SK-N-SH (cell line): ENCODE measurements around the gene APBB3. TPM values are rescaled to one million over a fixed set of nuclear protein-coding genes. Genes with fewer than 3 reads are reported as not detected.

Experiments used
- CTCF ChIA-PET: fragments of 300-600, 350-600 bp; formaldehyde crosslinking; extraction: SDS; loops from one replicate; lab custom pipeline; 2021; lab: Yijun Ruan, JAX
- POLR2A ChIA-PET: fragments of 350-600 bp; sonication (Branson Sonifier 250); formaldehyde crosslinking; extraction: SDS; loops from one replicate; lab custom pipeline; 2020; ENCODE audit warnings: antibody characterized with exemption, inconsistent platforms; lab: Yijun Ruan, JAX
- DNase-seq: peaks from one replicate; pipeline ENCODE4 v3.0.0; 2012
- H2AFZ ChIP-seq: fragments of 200-600 bp; sonication (generic); 2 replicates; pipeline ENCODE4 v1.8.1; 2016; ENCODE audit warnings: antibody characterized with exemption, mild to moderate bottlenecking, low read depth
- H3F3A ChIP-seq: fragments of 200-600 bp; sonication (generic); replicated peaks from 2 replicates; pipeline ENCODE3; 2016; ENCODE audit warnings: antibody characterized with exemption, mild to moderate bottlenecking; ENCODE audit not compliant: insufficient read depth
- H3K27ac ChIP-seq, 2 experiments: fragments of 200-500 bp in 1 of 2; fragments of 200-600 bp in 1 of 2; sonication (Bioruptor generic) in 1 of 2; sonication (generic), shearing (Covaris generic) in 1 of 2; 2 replicates each; pipeline versions ENCODE4 v1.5.1 to v1.6.1; 2014 to 2016; ENCODE audit warnings: low read depth in 2 of 2, inconsistent platforms in 1 of 2, low read length in 1 of 2, mild to moderate bottlenecking in 1 of 2, mixed read lengths in 1 of 2
- H3K27me3 ChIP-seq: fragments of 200-600 bp; sonication (generic), shearing (Covaris generic); 2 replicates; pipeline ENCODE4 v1.6.1; 2016; ENCODE audit warnings: mixed run types; ENCODE audit not compliant: insufficient read depth
- H3K36me3 ChIP-seq, 2 experiments: fragments of 200-500 bp in 1 of 2; fragments of 200-600 bp in 1 of 2; sonication (Bioruptor generic) in 1 of 2; sonication (generic) in 1 of 2; replicated peaks in 1 of 2; 2 replicates each; pipeline versions ENCODE3 to v1.5.1; 2014 to 2016; ENCODE audit warnings: low read length in 1 of 2, mild to moderate bottlenecking in 1 of 2; ENCODE audit not compliant: insufficient read depth in 2 of 2, control insufficient read depth in 1 of 2
- H3K4me1 ChIP-seq, 2 experiments: fragments of 200-500 bp in 1 of 2; fragments of 200-600 bp in 1 of 2; sonication (Bioruptor generic) in 1 of 2; sonication (generic), shearing (Covaris generic) in 1 of 2; 2 replicates each; pipeline versions ENCODE4 v1.5.1 to v1.6.1; 2014 to 2016; ENCODE audit warnings: low read depth in 1 of 2, low read length in 1 of 2, mixed run types in 1 of 2; ENCODE audit not compliant: insufficient read depth in 2 of 2, control insufficient read depth in 1 of 2
- H3K4me2 ChIP-seq: fragments of 200-600 bp; sonication (generic), shearing (Covaris generic); 2 replicates; pipeline ENCODE4 v1.6.1; 2017; ENCODE audit warnings: mixed run types
- H3K4me3 ChIP-seq, 2 experiments: fragments of 200-500 bp in 1 of 2; fragments of 200-600 bp in 1 of 2; sonication (Bioruptor generic) in 1 of 2; sonication (generic), shearing (Covaris generic) in 1 of 2; 2 replicates each; pipeline versions ENCODE4 v1.5.1 to v1.8.1; 2014 to 2016; ENCODE audit warnings: low read depth in 2 of 2, inconsistent platforms in 1 of 2, low read length in 1 of 2, mild to moderate bottlenecking in 1 of 2, mixed read lengths in 1 of 2, moderate library complexity in 1 of 2
- H3K79me2 ChIP-seq: fragments of 200-600 bp; sonication (generic); 2 replicates; pipeline ENCODE4 v1.8.1; 2017; ENCODE audit warnings: mild to moderate bottlenecking; ENCODE audit not compliant: insufficient read depth
- H3K9ac ChIP-seq: fragments of 200-600 bp; sonication (generic); 2 replicates; pipeline ENCODE4 v1.6.1; 2017; ENCODE audit warnings: mixed run types
- H3K9me2 ChIP-seq: fragments of 200-600 bp; sonication (generic); 2 replicates; pipeline ENCODE4 v1.6.1; 2017; ENCODE audit warnings: mixed run types
- H3K9me3 ChIP-seq: fragments of 200-600 bp; sonication (generic); 2 replicates; pipeline ENCODE4 v1.6.1; 2017; ENCODE audit warnings: mixed run types, mild to moderate bottlenecking, moderate library complexity
- H4K20me1 ChIP-seq: fragments of 200-600 bp; sonication (generic); 2 replicates; pipeline ENCODE4 v1.6.1; 2017; ENCODE audit warnings: mild to moderate bottlenecking, mixed run types; ENCODE audit not compliant: insufficient read depth
- EP300 ChIP-seq, 2 experiments: IDR thresholded peaks; 2 replicates each; pipeline versions ENCODE4 v1.4.0 to v1.6.1; 2012; ENCODE audit warnings: borderline replicate concordance in 1 of 2, low read depth in 1 of 2, low read length in 1 of 2
- FOSL2 ChIP-seq: IDR thresholded peaks from 2 replicates; pipeline ENCODE4 v1.4.0; 2012; ENCODE audit warnings: low read depth, mild to moderate bottlenecking, moderate library complexity, borderline replicate concordance
- FOXJ3 ChIP-seq: sonication (generic); formaldehyde crosslinking; IDR thresholded peaks from 2 replicates; pipeline ENCODE4 v1.5.1; 2020; ENCODE audit warnings: mild to moderate bottlenecking, missing genetic modification reagents
- GABPA ChIP-seq: IDR thresholded peaks from 2 replicates; pipeline ENCODE4 v1.4.0; 2012; ENCODE audit warnings: low read depth, mild to moderate bottlenecking
- JUND ChIP-seq: IDR thresholded peaks from 2 replicates; pipeline ENCODE4 v1.4.0; 2012
- NFIC ChIP-seq: IDR thresholded peaks from 2 replicates; pipeline ENCODE4 v1.4.0; 2012; ENCODE audit warnings: borderline replicate concordance
- RAD21 ChIP-seq: IDR thresholded peaks from 2 replicates; pipeline ENCODE4 v1.6.1; 2012; ENCODE audit warnings: mild to moderate bottlenecking, low read length
- SIN3A ChIP-seq: IDR thresholded peaks from 2 replicates; pipeline ENCODE4 v1.6.1; 2012; ENCODE audit warnings: low read depth, mild to moderate bottlenecking, low read length, moderate library complexity, borderline replicate concordance
- SMC3 ChIP-seq: IDR thresholded peaks from 2 replicates; pipeline ENCODE4 v1.6.1; 2012; ENCODE audit warnings: low read depth, low read length, improper control_type of control experiment
- WGBS: methylation state at CpG from one replicate; pipeline ENCODE4 v1.1.6; 2017; ENCODE audit warnings: low lambda C conversion rate; 5-methylcytosine and 5-hydroxymethylcytosine counted together
- polyA plus RNA-seq, 3 experiments: library from polyadenylated mRNA; depleted of rRNA; stranded (reverse); fragments of >200 nt; gene quantifications; 2 replicates each; pipeline ENCODE4 v1.2.3, GENCODE V29; 2012
- TF ChIP-seq, protein P1 (sequence below): IDR thresholded peaks from 2 replicates; pipeline ENCODE4 v1.6.1; 2012; ENCODE audit warnings: mild to moderate bottlenecking, low read depth, low read length, moderate library complexity
- TF ChIP-seq, protein P2 (sequence below): IDR thresholded peaks from 2 replicates; pipeline ENCODE4 v1.4.0; 2012; ENCODE audit warnings: low read depth, borderline replicate concordance

APBB3 gene
- polyA plus RNA-seq, 1 of the 3 experiments (the other 2 are of a cell fraction): 36.0 TPM

DNA sequence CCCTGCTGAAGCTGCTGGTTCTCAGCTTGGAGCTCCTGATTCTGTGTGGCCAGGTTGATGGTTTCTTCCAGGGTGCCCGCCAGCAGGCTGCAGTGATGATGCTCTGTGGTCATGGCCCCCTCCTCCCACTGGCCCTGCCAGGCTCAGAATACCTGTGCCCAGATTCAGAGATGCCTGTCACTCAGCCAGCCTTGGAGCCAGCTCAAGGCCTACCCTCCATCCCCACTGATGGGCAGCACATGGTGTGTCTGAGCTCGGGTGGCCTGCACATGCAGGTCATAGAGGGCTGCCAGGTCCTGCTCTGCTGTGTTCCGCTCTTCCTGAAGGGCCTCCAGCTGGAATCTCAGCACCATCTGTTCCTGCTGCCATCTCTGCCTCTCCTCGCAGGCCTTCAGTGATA lies 5.7 kb upstream of the APBB3 start (continued):
- TF ChIP-seq, protein P1, sequence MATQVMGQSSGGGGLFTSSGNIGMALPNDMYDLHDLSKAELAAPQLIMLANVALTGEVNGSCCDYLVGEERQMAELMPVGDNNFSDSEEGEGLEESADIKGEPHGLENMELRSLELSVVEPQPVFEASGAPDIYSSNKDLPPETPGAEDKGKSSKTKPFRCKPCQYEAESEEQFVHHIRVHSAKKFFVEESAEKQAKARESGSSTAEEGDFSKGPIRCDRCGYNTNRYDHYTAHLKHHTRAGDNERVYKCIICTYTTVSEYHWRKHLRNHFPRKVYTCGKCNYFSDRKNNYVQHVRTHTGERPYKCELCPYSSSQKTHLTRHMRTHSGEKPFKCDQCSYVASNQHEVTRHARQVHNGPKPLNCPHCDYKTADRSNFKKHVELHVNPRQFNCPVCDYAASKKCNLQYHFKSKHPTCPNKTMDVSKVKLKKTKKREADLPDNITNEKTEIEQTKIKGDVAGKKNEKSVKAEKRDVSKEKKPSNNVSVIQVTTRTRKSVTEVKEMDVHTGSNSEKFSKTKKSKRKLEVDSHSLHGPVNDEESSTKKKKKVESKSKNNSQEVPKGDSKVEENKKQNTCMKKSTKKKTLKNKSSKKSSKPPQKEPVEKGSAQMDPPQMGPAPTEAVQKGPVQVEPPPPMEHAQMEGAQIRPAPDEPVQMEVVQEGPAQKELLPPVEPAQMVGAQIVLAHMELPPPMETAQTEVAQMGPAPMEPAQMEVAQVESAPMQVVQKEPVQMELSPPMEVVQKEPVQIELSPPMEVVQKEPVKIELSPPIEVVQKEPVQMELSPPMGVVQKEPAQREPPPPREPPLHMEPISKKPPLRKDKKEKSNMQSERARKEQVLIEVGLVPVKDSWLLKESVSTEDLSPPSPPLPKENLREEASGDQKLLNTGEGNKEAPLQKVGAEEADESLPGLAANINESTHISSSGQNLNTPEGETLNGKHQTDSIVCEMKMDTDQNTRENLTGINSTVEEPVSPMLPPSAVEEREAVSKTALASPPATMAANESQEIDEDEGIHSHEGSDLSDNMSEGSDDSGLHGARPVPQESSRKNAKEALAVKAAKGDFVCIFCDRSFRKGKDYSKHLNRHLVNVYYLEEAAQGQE: no peak
- no peak for TF ChIP-seq SMC3
- TF ChIP-seq JUND: no peak
- no peak for TF ChIP-seq EP300 (IDR thresholded peaks at IDR 0.05; ENCODE audit: borderline replicate concordance in 1 of 2, low read depth in 1 of 2, low read length in 1 of 2)
- TF ChIP-seq SIN3A: no peak

DNA sequence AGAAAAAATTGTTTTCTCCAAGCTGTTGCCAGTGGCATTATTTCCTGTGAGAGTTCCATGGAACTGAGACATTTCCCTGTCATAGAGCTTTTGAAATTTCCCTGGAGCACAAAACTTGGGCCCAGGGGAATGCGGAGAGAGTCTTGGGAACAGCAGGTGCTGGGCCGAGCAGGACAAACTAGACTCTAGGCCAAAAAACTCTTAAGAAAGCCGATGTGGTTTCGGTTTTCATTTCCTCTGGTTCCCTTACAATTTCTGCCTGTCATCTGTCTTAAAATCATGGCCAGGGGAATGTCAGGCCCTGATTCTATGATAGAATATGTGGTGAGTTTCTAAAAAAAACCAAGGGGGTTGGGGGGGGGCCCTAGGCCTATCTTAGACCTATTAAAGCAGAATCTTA lies 4.8 kb upstream of the APBB3 start:
- no peak for DNase-seq
- TF ChIP-seq NFIC: no peak
- TF ChIP-seq GABPA: no peak
- TF ChIP-seq FOXJ3: no peak
- TF ChIP-seq, protein P2, sequence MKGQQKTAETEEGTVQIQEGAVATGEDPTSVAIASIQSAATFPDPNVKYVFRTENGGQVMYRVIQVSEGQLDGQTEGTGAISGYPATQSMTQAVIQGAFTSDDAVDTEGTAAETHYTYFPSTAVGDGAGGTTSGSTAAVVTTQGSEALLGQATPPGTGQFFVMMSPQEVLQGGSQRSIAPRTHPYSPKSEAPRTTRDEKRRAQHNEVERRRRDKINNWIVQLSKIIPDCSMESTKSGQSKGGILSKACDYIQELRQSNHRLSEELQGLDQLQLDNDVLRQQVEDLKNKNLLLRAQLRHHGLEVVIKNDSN: no peak
- no peak for TF ChIP-seq JUND
- TF ChIP-seq FOSL2: no peak
- no peak for TF ChIP-seq SIN3A
- no peak for TF ChIP-seq RAD21
- H3K27ac ChIP-seq: no peak overlapping the region
- ChIA-PET CTCF (interaction anchor here (2.5 kb wide), 1 partner anchor 70 kb away, joined by 7 read pairs; the partner anchor contains the start of gene TMCO6), POLR2A (interaction anchor here (1.0 kb wide), 1 partner anchor 12 kb away, joined by 3 read pairs; the partner anchor contains the start of gene SRA1)
- H3K9ac ChIP-seq: no peak overlapping the region
- no peak overlapping the region for H3K4me2 ChIP-seq
- peaks cover 26% of the 10 kb centered on the region for H3K79me2 ChIP-seq
- H4K20me1 ChIP-seq: no peaks in the 10 kb centered on the region
- H3K9me3 ChIP-seq: no peaks in the 10 kb centered on the region
- H3K36me3 ChIP-seq: peaks cover 8 to 25% of the 10 kb centered on the region in 2 experiments
- H3K4me3 ChIP-seq: no peak overlapping the region
- WGBS: 96% methylated on average over 4 of the region's 4 CpGs
- peaks cover 3 to 8% of the 10 kb centered on the region in 2 experiments; a peak in 1 of 4 replicates for H3K4me1 ChIP-seq
- no peaks in the 10 kb centered on the region for H3K9me2 ChIP-seq
- H3F3A ChIP-seq: peaks cover 5% of the 10 kb centered on the region
- H3K27me3 ChIP-seq: no peaks in the 10 kb centered on the region
- no peak overlapping the region for H2AFZ ChIP-seq
